GM19239 (cell line): Measurements from ENCODE around the gene GJC1.
A peak's percentile ranks its signal among the peaks of the same experiment; 100 is the strongest.

Experiments
- DNase-seq: peaks from one replicate; pipeline ENCODE4 v3.0.0; 2011; ENCODE audit warnings: low spot score; ENCODE audit not compliant: insufficient read length
- FAIRE-seq: peaks from 2 replicates; lab custom pipeline; 2011; peaks lifted over from hg19 to GRCh38; lab: Jason Lieb, UNC

GJC1 gene

DNA sequence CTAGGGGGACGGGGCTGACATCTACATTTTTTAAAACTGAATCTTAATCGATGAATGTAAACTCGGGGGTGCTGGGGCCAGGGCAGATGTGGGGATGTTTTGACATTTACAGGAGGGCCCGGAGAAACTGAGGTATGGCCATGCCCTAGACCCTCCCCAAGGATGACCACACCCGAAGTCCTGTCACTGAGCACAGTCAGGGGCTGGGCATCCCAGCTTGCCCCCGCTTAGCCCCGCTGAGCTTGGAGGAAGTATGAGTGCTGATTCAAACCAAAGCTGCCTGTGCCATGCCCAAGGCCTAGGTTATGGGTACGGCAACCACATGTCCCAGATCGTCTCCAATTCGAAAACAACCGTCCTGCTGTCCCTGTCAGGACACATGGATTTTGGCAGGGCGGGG, 49.9 kb downstream of the GJC1 start:
- DNase-seq (no peak), FAIRE-seq (no peak)

DNA sequence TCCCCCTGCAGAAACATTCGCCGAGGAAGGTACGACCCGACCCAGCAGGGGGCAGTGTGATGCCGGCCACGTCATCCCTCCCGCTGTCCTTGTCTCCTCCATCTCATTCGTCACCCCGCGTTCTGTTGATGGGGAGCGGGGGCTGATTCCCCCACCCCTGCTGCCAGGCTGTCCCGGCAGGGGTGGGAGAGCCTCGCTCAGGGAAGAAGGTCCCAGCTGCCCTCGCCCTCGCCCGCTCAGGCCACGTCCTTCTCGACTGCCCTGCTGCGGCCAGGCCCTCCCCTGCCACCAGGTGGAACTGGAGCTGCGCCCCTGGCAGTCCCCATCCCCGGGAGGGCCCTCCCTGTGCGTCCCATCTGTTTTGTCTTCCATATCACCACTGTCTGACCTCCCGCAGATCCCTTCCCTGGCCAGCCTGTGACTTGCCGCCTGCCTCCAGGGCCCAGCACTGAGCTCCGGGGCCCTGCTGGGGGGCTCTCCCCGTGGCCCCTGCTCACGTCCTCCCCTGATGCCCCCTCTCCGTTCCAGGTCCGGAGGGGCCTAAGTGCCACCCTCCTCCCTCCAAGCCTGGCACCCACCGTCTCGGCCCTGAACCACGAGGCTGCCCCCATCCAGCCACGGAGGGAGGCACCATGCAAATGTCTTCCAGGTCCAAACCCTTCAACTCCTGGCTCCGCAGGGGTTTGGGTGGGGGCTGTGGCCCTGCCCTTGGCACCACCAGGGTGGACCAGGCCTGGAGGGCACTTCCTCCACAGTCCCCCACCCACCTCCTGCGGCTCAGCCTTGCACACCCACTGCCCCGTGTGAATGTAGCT, 50.7 kb downstream of the GJC1 start:
- DNase-seq (peak; percentile 85), FAIRE-seq (peak; percentile 86)

DNA sequence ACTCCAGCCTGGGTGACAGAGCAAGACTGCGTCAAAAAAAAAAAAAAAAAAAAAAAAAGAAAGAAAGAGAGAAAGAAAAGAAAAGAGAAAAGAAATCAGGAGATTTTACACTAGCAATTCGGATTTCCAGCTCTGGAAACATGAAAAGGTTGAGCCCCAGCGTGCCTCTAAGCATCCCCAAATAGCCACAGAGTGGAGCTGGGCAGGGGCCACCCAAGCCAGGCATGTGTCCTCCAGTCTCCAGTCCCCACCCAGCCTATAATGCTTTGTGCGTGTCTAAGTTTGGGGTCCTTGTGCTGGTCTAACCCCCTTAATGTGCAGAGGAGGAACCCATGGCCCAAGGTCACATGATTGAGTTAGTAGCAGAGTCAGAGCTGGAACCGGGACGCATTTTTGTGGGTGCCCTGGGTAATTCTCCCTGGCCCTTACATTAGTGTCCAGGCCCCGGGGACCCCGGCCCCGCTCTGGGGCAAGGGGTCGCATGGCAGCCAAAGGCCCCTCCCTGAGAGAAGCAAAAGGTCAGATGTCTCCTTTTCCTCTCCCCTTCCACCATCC, 51.4 kb downstream of the GJC1 start:
- no peak for DNase-seq
- no peak for FAIRE-seq

- FAIRE-seq: no peak
- DNase-seq: no peak
Observed at GRCh38 chr17:44777394-44778348, 52.4 kb downstream of the GJC1 start.

- DNase-seq (no peak), FAIRE-seq (no peak)
Observed at GRCh38 chr17:44776628-44777393, 53.3 kb downstream of the GJC1 start.

- no peak for DNase-seq
- no peak for FAIRE-seq
Observed at GRCh38 chr17:44775838-44776621, 54.1 kb downstream of the GJC1 start.

DNA sequence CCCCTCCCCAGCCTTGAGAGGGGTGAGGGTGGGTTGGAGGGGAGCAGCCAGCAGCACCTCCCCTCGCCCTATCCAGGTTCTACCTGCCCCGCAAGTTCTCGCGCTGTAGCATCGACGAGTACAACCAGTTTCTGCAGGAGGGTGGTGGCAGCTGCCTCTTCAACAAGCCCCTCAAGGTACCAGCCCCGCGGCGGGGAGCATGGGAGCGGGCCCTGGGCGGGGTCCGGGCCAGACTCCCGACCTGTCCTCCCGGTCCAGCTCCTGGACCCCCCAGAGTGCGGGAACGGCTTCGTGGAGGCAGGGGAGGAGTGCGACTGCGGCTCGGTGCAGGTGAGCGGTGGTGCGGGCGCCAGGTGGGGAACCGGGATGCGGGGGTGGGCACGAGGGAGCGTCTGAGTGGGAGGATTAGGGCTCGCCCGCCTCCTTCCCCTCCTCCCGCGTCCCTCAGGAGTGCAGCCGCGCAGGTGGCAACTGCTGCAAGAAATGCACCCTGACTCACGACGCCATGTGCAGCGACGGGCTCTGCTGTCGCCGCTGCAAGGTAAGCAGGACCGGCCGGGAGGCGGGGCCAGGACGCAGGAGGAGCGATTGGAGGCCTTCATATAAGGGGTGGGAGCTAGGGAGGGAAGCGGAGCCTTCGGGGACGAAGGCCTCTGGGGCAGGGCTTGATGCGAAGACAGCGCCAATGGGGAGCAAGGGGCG, 54.8 kb downstream of the GJC1 start:
- FAIRE-seq (peak; percentile 98), DNase-seq (peak; percentile 99)

- FAIRE-seq (peak; percentile 97), DNase-seq (peak; percentile 97)
Observed at GRCh38 chr17:44774271-44775135, 55.6 kb downstream of the GJC1 start.

DNA sequence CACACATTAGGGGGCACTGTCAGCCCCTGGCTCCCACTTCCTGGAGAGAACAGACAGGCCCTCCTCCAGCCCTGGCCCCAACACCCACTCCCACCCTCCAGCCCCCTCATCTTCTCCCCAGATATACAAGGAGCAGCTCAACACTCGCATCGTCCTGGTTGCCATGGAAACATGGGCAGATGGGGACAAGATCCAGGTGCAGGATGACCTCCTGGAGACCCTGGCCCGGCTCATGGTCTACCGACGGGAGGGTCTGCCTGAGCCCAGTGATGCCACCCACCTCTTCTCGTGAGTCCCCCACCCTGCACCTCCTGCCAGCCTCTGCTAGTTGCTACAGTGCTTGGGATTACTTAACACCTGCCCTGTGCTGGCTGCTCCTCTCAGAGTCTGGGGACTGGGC, 56.9 kb downstream of the GJC1 start:
- DNase-seq: no peak
- no peak for FAIRE-seq

- FAIRE-seq: no peak
- no peak for DNase-seq
Observed at GRCh38 chr17:44772308-44773045, 57.6 kb downstream of the GJC1 start.

DNA sequence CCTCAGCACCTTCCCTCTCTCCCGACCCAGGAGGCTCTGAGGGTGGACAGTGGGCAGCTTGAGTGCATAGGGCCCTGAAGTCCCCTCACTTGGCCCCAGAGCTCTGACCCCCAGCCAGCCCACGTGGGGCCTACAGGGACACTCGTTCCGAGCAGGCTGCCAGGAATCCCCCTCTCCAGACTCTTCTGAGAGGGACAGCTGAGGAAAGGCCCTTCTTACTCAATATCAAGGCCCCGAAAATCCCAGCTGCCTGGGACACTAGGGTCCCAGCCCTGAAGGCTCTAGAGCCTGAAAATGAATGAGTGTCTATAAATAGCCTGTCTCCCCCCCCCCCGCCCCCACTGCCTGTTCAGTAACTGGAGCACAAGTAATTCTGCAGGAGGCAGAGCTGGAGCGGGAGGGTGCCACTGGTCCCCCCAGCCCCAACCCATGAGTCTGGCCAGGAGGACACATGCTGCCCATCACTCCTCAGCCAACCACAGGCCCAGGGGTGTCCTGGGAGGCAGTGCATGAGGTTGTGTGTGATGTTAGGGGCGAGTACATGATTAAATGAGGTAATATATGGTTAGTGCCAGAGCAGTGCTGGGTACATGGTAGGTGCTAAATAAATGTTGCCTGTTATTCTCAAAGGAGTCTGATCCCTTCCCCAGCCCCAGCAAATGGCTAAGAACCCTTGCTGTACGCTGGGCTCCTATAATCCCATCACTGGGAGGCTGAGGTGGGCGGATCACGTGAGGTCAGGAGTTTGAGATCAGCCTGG, 59.7 kb downstream of the GJC1 start:
- FAIRE-seq: no peak

GRCh38 chr17:44769647-44770084, 60.4 kb downstream of the GJC1 start:
- no peak for FAIRE-seq

More for the DNA sequence above, 59.7 kb downstream of the GJC1 start:
- no peak for DNase-seq

GRCh38 chr17:44769230-44769629, 60.9 kb downstream of the GJC1 start:
- DNase-seq (no peak), FAIRE-seq (no peak)

More at GRCh38 chr17:44769647-44770084, 60.4 kb downstream of the GJC1 start:
- no peak for DNase-seq

GRCh38 chr17:44768505-44769142, 61.5 kb downstream of the GJC1 start:
- FAIRE-seq (no peak), DNase-seq (no peak)

- DNase-seq (no peak), FAIRE-seq (no peak)
Observed at GRCh38 chr17:44767493-44767892, 62.6 kb downstream of the GJC1 start.
